Measurements from ENCODE around the gene CYREN.
A peak's percentile ranks its signal among the peaks of the same experiment; 100 is the strongest.
"Not testable (repeated sequence)": the region's sequence is repeated elsewhere in the genome, so short reads cannot be mapped to it uniquely, and the experiment has no call there.

The CYREN gene

DNA sequence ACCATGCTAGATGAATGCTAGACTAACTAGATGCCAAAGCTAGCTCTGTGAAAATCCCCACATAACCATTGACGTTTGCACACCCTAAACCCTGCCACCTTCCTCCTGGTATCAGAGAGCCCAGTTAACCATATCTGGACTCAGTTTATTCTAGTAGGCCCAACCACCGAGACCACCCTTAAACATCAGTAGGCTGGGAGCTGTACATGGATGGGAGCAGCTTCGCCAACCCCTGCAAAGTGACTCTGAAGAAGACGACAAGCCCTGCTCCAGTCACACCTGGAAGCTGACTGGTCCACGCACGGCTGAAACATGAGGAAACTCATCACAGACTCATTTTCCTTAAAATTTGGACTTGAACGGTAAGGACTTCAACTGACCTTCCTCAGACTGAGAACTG, 4.4 kb upstream of the CYREN start:
- DNase-seq = no peak

DNA sequence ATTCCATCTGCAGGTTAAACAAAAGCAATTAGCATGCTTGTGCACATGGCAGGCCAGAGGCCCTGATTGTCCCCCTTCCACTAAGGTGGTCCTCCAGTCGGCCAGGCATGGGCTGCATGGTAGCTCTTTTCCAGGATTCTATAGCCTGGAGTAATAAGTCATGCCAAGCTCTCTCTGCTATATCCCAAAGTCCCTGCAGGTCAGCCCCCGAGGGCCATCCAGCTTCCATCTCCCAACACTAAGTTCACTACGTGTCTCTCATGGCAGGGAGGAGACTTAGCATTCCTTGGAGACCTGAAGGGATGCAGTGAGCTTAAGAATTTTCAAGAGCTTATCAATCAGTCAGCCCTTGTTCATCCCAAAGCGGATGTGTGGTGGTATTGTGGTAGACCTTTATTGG, 3.4 kb upstream of the CYREN start:
- not testable (repeated sequence) for DNase-seq

DNA sequence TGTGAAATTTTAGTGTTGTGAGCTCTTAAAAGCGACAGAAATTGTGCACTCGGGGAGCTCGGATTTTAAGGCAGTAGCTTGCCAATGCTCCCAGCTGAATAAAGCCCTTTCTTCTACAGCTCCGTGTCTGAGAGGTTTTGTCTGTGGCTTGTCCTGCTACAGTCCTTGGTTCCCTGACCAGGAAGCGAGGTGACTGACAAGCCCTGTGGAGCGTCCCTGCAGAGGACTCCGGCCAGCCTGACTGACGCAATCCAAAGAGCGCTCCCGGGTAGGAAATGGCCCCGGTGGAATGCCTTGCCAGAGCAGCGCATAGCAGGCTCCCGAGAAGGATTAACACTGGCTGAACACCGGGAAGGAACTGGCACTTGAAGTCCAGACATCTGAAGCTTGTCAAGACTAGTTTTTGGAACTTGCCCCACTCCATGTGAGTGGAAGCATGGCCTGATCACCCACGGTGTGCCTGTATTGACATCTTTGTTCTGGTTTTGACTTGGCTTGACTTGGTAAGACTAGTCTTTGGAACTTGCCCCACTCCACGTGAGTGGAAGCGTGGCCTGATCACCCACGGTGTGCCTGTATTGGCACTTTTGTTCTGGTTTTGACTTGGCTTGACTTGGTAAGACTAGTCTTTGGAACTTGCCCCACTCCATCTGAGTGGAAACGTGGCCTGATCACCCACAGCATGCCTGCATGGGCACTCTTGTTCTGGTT, 1.2 kb upstream of the CYREN start:
- DNase-seq = not testable (repeated sequence)

DNA sequence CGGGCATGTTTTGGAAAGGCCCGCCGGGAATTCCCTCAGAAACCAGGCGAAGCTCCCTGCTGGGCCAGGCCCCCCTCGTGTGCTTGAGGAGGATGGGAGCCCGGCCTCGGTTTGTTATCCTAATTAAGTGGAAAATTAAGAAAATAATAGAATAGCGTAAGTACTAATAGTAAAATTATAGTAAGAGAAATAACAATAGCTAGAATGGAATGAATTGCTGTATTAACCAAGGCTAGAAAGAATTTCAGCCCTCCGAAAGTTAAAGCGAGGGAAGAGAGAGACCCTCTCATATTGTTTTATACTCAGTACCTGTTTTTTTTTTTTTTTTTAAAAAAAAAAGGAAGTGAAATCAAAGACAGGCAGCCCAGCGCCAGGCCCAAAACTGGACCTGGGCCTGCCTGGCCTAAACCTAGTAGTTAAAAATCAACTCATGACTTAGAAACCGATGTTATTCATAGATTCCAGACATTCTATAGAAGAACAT, 533 bp upstream of the CYREN start:
- DNase-seq = not testable (repeated sequence)

DNA sequence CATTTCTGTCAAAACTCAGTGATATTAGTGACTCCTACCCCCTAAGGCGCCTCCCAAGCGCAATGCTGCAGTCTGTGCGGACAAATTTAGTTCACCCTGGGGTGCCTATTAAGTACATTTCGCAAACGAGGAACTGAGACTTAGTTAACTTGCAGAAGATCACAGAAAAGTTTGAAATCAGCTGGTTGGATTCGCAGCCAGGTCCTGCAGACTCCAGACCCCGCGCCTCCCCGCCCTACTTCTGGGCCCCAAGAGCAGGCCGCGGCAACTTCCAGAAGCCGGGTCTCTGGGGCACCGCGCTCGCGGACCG, 588 bp downstream of the CYREN start:
- no peak for DNase-seq

DNA sequence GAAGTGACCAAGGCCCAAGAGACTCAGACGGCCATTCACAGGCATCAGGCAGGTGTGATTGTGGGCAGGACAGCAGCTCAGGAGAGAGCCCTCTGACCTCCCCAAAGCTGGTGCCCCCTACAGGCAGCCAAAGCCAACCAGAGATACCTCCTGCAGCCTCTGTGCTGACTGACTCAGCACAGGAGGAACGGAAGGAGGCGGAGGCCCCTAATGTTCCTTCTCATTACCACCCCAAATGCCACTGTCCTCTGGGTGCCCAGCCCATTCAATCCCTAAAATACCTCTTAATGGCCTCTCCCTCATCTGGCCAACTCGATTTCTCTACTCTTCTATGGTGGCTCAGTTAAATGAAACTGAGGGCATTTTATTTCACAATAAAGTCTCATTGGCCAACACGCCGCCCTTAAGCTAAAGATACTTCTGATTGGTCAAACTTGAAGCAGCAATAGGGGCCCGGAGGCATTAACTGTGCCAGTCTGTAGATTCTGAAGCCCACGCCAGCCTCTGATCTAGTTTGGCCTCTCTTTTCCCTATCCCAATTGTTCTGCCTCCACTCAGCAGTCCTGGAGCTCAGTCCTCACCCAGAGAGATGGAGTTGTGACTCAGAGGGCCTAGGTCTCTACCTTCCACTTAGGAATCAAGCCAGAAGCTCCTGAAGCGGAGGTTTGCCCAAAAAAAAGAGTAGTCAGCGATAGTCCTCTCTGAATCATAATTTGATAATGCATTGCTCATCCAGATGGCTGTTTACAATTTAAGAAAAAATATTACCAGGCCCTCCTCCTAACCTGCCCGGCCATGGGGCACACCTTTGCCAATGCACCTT, 1.2 kb downstream of the CYREN start:
- peak; percentile 23 for DNase-seq

DNA sequence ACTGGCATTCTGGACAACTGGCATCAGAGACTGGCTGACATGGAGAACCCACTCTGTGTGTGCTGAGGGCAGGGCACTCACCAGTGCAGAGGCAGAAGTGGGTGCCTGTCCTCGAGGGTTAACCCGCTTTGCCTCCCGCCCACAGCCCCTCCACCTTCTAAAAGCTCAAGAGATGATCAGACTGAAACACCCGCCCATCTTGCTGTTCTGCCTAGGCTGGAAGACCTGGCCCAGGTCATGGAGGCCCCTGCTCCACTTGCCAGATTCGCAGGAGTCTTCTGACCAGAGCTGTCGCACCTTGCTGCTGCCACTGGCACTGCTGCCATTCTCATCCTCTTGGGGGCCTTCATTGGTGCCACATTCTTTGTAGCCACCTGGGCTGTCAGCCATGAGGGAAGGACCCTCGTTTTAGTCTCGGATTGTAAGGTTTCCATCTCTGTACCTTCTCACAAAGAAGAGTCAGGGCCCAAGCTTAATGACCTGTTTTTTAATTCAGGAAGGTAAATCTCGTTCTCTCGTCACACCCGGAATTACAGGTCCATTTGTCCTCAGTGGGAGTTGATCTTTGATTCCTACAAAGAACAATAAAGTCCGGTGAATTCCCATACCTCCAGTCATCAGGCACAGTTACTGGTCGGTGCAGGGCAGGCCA, 1.9 kb downstream of the CYREN start:
- DNase-seq = no peak

DNA sequence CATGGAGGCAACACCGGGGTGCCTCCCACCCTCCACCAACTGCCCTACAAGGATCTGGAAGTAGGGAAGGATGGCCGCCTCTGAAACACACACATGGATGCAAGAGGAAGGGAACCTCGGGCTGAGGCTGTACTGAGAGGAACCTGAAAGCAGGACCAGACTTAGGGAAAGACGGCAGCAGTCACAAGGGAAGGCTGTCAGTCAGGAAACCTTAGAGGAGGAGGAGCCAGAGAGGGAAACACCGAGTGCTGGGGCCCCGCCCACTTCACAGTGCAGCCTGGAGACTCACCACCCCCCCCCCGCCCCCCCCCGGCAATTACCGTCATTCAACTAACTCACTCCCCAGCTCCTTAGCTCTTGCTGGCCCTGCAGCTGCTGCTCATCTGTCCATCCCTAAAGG, 2.5 kb downstream of the CYREN start:
- DNase-seq = no peak

DNA sequence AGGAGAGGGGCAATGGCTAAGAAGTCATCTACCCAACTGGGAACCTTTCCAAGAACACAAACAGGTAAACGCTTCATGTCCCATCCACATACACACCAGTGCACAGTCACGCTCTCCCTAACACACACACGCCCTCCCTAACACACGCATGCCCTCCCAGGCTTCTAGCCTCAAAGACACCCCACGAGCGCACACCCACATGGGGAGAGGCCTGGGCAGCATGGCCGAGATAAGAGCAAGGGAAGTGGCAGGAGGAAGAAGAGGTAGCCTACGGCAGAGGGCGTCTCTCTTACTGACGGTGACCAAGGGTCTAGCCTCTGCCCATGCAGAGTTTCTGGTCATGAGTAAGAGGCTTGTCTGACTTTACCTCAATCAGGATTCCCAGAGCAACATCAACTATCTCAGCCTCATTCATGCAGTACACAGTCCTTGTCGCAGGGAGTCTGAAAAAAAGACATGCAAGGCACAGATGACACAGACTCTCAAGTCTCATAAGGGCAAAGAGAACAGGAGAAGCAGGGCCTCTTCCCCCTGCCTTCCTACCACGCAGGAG, 3.1 kb downstream of the CYREN start:
- no peak for DNase-seq

DNA sequence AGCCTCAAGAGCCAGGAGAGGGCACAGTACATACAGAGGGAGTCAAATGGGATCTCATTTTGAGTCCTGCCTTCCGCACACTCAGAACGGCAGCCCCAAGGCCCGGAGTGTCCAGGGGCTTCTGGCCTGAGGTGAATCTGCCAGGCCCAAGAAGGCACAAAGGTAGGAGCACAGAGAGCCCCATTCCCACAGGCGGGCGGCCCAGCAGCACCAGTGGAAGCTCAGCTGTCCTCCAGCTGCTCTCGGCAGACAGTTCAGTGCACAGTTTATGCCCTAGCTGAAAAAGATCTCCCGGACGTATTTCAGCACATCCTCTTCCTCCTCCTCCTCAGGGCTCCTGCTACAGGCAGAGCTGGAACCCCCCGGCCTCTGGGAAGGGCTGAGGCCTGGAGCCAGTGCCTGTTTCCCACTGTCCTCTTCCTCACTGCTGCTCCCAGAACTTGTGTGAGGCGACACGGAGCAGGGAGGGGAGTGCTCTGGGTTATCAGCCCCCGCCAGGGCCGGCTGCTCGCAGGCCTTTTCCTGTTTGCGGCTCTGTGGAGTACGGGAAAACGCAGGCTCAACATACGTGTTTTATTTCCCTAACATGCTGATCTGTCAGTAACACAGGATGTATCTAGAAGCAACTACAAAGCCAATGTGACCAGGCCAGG, 4.0 kb downstream of the CYREN start:
- no peak for DNase-seq

DNA sequence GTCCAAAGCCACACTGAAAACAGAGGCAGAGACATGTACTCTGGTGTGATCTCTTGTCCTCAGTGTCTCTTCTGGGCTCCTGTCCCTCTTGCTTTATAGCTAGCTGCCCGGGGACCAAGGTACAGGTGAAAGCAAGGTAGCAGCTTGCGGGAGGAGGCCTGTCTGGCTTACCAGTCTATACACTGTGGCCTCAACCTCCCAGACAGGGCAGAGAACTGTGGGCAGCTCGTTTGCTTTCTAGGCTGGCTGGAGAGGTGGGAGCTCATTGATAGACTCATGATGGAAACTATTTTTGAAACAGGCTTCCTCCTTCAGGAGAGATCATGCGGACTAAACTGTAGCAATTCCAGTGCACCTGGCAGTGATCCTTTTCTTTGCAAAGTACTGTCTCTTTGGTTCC, 4.6 kb downstream of the CYREN start:
- no peak for DNase-seq

DNA sequence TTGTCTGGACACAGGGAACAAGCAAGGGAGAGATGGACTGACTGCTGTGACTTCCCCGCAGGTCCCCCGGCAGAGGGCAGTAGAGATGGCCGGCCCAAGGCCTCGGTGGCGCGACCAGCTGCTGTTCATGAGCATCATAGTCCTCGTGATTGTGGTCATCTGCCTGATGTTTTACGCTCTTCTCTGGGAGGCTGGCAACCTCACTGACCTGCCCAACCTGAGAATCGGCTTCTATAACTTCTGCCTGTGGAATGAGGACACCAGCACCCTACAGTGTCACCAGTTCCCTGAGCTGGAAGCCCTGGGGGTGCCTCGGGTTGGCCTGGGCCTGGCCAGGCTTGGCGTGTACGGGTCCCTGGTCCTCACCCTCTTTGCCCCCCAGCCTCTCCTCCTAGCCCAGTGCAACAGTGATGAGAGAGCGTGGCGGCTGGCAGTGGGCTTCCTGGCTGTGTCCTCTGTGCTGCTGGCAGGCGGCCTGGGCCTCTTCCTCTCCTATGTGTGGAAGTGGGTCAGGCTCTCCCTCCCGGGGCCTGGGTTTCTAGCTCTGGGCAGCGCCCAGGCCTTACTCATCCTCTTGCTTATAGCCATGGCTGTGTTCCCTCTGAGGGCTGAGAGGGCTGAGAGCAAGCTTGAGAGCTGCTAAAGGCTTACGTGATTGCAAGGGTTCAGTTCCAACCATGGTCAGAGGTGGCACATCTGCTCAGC, 6.0 kb downstream of the CYREN start:
- no peak for DNase-seq

DNA sequence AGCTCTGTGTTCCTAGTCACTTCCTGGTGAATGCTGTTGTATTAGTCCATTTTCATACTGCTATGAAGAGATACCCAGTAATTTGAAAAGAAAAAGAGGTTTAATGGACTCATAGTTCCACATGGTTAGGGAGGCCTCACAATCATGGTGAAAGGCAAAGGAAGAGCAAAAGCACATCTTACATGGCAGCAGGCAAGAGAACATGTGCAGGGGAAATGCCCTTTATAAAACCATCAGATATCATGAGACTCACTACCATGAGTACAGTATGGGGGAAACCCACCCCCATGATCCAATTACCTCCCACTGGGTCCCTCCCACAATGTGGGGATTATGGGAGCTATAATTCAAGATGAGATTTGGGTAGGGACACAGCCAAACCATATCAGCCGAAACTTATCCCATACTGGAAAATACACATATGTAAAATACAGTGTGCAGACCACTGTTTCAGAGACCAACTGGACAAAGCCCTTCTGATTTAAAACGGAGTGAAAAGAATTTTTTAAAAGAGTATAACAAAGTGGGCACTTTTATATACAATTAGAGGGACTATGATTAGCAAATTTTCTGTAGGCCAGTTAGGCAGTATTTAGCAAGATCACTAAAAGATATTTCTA, 8.0 kb downstream of the CYREN start:
- no peak for DNase-seq

DNA sequence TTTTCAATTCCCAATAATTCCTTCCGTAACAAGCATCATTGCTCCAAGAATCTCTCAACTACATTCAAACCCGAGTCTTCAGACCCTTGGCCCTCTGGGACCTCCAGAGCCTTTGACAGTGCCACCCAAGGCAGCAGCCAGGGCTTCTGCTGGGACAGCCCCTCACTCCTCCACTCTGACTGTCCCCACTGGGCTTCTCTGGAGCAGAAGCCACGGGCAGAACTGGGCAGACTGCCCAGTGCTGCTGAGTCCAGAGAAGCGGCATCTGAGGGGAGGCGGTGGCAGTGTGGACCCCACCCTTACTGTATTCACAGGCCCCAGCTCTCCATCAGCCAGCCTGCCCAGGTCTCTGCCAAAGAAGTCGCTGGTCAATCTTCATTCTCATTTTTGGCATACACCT, 8.8 kb downstream of the CYREN start:
- no peak for DNase-seq

DNA sequence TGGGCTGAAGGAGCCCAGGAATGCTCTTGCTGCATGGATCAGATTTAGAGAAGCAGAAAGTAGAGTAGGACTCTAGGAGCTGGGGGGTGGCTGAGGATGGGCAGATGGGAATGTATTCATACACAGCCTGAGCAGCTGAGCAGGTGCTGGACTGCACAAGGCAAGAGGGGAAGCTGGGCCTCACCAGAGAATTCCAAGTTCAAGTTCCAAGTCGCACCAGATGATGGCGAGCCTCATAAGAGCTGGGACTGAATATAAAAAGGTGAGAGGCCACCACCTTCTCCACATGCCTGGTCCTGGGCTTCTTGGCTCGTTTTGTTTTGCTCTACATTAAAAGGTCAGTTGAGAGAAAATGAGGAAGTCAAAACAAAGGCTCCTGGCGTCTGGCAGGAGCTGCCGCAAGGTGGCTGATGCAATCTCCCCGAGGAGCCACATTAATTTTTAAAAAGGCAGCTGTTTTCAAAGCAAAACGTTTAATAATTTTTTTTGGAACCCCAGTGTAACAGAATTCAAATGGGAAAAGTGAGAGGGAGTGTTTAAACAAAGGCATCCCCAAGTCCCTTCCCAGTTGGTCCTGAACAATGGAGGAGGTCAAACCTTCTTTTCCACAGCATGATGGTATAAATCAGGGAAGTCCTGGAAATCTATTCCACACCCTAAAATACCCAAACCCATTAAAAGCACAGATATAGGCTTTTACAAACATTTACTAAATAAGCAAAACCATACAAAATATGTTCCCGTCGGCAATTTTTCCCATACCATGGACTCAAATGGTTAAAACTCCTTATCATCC, 9.5 kb downstream of the CYREN start:
- no peak for DNase-seq

DNA sequence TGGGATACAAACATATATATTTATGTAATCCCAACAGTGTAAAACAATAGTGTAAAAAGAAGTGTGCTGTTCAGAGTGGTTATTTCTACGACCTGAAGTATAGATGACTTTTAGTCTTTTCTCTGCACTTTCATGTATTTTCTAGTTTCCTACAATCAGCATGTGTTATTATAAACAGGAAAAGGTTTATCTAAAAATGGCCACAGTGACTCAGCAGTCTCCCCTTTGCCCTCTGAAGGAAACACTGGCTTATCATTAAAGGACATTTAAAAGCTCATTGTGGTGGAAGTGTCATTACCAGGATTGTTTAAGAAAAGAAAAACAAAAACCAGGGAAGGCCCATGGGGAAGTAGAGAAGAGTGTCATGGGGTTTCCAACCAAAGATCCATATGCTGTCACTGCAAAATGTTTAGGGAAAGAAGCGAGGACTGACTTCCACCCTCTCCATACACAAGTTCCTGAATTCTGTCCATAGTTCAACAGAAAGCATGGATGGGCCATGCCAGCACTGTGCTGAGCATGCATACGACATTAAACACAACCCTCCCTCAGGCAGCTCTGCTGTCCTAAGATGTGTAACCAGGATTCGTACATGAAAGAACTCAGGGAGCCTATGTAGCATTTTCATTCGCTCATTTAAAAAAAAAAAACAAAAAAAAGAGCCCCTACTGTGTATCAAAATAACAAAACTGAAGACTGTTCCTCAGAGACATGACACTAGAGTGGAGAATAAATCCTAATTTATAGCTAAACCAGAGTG, 10.2 kb downstream of the CYREN start:
- DNase-seq = no peak

DNA sequence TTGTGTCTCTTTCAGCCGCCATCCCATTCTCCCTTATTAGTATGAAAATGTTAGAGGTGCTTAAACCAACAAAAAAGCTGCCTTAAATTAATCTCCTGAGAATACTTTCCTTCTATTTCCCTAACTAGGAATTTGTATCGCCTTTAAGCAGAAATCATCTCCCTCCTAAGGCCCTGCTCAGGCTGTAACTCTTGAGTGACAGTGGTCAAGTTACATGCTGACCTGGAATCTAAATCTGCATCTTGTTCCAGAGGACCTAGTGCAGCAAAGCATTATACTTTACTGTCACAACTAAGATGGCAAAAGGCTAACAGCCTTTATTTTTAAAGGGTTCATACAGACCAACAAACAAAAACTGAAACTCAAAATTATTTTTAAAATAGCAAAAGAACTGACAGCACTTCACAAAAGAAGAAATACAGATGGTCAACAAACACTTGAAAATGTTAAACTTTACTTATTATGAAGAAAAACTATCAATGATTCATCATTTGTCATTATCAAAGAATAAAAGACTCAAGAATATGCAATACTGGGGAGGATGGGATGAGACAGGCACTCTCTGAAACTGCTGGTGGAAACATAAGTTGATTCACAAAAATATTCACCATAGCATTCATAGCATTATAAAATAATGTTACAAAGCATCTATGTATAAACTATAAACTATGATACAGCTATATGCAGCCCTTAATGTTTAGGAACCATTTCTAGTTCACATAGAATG, 11.0 kb downstream of the CYREN start:
- DNase-seq = no peak

DNA sequence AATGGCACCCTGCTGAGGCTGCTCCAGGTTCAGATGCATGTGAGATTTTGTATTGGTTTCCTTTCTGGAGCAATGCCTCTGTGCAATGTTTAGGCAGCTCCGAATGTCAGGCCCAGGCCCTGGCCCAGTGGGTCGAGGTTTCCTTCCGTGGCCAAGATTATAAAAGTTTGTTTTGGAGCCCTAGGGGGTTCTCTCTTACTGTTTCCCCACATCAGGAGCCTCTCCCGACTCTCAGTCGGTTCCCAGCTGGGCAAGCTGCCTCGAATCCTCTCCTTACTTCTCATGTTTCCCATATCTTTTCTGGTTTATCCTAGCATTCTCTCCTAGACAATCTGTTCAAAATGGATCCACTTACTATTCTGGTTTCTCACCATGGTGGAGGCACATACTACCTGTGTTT, 11.6 kb downstream of the CYREN start:
- DNase-seq = no peak

DNA sequence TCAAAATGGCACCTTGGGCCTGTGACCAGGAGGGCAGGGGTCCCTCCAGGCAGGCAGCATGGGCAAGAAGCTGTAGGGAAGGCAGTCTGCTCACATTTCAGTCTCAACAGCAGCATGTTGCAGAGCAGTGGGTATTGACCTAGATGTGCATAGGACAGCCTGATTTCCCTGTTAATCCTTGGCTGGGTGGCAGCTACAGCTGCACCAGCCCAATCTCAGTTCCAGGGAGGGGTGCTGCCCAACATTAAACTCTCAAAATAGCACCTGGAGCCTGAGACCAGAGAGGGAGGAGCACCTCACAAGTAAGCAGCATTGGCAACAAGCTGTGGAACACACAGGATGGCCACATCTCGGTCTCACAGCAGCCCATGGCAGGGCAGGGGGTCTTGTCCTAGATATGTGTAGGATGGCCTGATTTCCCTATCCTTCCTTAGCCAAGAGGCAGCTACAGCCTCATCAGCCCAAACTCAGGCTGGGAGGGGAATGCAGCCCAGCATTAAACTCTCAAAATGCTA, 12.3 kb downstream of the CYREN start:
- no peak for DNase-seq

All from NCI-H69 (cell line).